NCI-H2081 treated with DMSO at 0.1 percent for 48 hours (cell line): ENCODE results near the gene CCL27.
"Not testable (repeated sequence)": the region's sequence is repeated elsewhere in the genome, so short reads cannot be mapped to it uniquely, and the experiment has no call there.

Experiments used
- DNase-seq: peaks from one replicate; lab custom pipeline; 2025; lab: John Stamatoyannopoulos, UW

Gene CCL27

GRCh38 chr9:34650816-34651215 is 11.6 kb downstream of the CCL27 start:
- DNase-seq, result no peak

GRCh38 chr9:34648673-34649072 is 13.8 kb downstream of the CCL27 start:
- DNase-seq, result no peak

- no peak for DNase-seq
Observed at GRCh38 chr9:34647651-34648050, 14.8 kb downstream of the CCL27 start.

- DNase-seq, result no peak
Observed at GRCh38 chr9:34647084-34647403, 15.4 kb downstream of the CCL27 start.

GRCh38 chr9:34646211-34647083 is 16.0 kb downstream of the CCL27 start, which contains the start of gene GALT:
TSS of gene GALT (plus strand) at chr9:34646675. CDS start at chr9:34646705, 30 bp downstream.
- peak; percentile 48 for DNase-seq

GRCh38 chr9:34644766-34645314 is 17.6 kb downstream of the CCL27 start:
- DNase-seq, result no peak

GRCh38 chr9:34642679-34643078 is 19.8 kb downstream of the CCL27 start:
- no peak for DNase-seq

GRCh38 chr9:34639322-34639721 is 23.1 kb downstream of the CCL27 start:
- not testable (repeated sequence) for DNase-seq

GRCh38 chr9:34638138-34638445 is 24.4 kb downstream of the CCL27 start:
- no peak for DNase-seq

- DNase-seq, result peak; percentile 86
Observed at GRCh38 chr9:34637356-34638137, 24.9 kb downstream of the CCL27 start, which contains the start of gene SIGMAR1. TSS of gene SIGMAR1 (minus strand) at chr9:34637787. CDS start at chr9:34637697, 90 bp downstream.

- no peak for DNase-seq
Observed at GRCh38 chr9:34636791-34637355, 25.6 kb downstream of the CCL27 start.

- no peak for DNase-seq
Observed at GRCh38 chr9:34635556-34635955, 26.9 kb downstream of the CCL27 start.

GRCh38 chr9:34634551-34635248 is 27.8 kb downstream of the CCL27 start:
- DNase-seq, result no peak

- no peak for DNase-seq
Observed at GRCh38 chr9:34633851-34634550, 28.5 kb downstream of the CCL27 start.

- no peak for DNase-seq
Observed at GRCh38 chr9:34633166-34633565, 29.3 kb downstream of the CCL27 start.

GRCh38 chr9:34630402-34631154 is 31.9 kb downstream of the CCL27 start:
- DNase-seq, result no peak

GRCh38 chr9:34629491-34629808 is 33.0 kb downstream of the CCL27 start:
- DNase-seq, result no peak

GRCh38 chr9:34628656-34629490 is 33.6 kb downstream of the CCL27 start, which contains the start of gene ARID3C:
TSS of gene ARID3C (minus strand) at chr9:34629066. CDS start at chr9:34628014, 1,052 bp downstream.
- DNase-seq, result no peak
